Osteocyte (in vitro differentiated cells): Measurements from ENCODE around the gene RPL13. TPM values are rescaled to one million over a fixed set of nuclear protein-coding genes. Genes with fewer than 3 reads are reported as not detected.

ENCODE experiments used
- DNase-seq: peaks from one replicate; pipeline ENCODE4 v3.0.0; 2021; ENCODE audit warnings: mixed read lengths; ENCODE audit not compliant: unreplicated experiment; ENCODE audit errors: extremely low spot score
- H3K27ac Mint-ChIP-seq: one replicate; pipeline ENCODE4 v1.8.0; 2021; ENCODE audit warnings: mild to moderate bottlenecking, mixed read lengths; ENCODE audit not compliant: unreplicated experiment
- H3K27me3 Mint-ChIP-seq: one replicate; pipeline ENCODE4 v1.8.0; 2021; ENCODE audit warnings: mixed read lengths; ENCODE audit not compliant: unreplicated experiment
- H3K36me3 Mint-ChIP-seq: one replicate; pipeline ENCODE4 v1.8.0; 2021; ENCODE audit warnings: mixed read lengths; ENCODE audit not compliant: unreplicated experiment
- H3K4me1 Mint-ChIP-seq: one replicate; pipeline ENCODE4 v1.8.0; 2021; ENCODE audit warnings: mixed read lengths; ENCODE audit not compliant: unreplicated experiment
- H3K4me3 Mint-ChIP-seq: one replicate; pipeline ENCODE4 v1.8.0; 2021; ENCODE audit warnings: mild to moderate bottlenecking, moderate library complexity, mixed read lengths; ENCODE audit not compliant: unreplicated experiment
- H3K9me3 Mint-ChIP-seq: one replicate; pipeline ENCODE4 v1.8.0; 2021; ENCODE audit warnings: mixed read lengths; ENCODE audit not compliant: unreplicated experiment
- CTCF ChIP-seq: fragments of 200-600 bp; sonication (generic); IDR thresholded peaks from 2 replicates; pipeline ENCODE4 v1.5.0; 2021; ENCODE audit warnings: antibody characterized with exemption, mild to moderate bottlenecking, moderate library complexity
- long read RNA-seq: library from polyadenylated mRNA; unstranded; transcript quantifications from one replicate; pipeline ENCODE4 v2.0.0, GENCODE V29; 2021
- total RNA-seq: library from RNA; stranded (reverse); gene quantifications from 2 replicates; pipeline ENCODE4 v1.2.1, GENCODE V29; 2021

RPL13 gene
- 1,759 and 1,785 TPM in 2 replicates for total RNA-seq
- long read RNA-seq, full-length matches to known transcripts: 586 of 615 reads
- long read RNA-seq, partial matches to known transcripts: 17 of 615 reads
- long read RNA-seq, other reads (novel, unspliced or antisense): 12 of 615 reads

GRCh38 chr16:89560378-89561141 lies at the start of gene RPL13:
Gene RPL13 (plus strand): TSS chr16:89560682. CDS start chr16:89560960, 278 bp downstream.
- peak within 1 kb of the TSS; percentile 99 for H3K27ac Mint-ChIP-seq
- H3K9me3 Mint-ChIP-seq: no peaks in the 10 kb centered on the region
- TF ChIP-seq CTCF: no peak
- no peaks in the 10 kb centered on the region for H3K27me3 Mint-ChIP-seq
- peaks cover 58% of the 10 kb centered on the region for H3K4me1 Mint-ChIP-seq
- DNase-seq: peak; percentile 97
- peaks cover 41% of the 10 kb centered on the region for H3K36me3 Mint-ChIP-seq
- H3K4me3 Mint-ChIP-seq: peak within 1 kb of the TSS; percentile 96

GRCh38 chr16:89511374-89511773 lies 49.1 kb upstream of the RPL13 start:
- Mint-ChIP-seq H3K4me1 (peaks cover 16% of the 10 kb centered on the region), H3K9me3 (no peaks in the 10 kb centered on the region), H3K4me3 (peak overlapping the region; percentile 22), H3K27me3 (no peaks in the 10 kb centered on the region), H3K36me3 (peaks cover 10% of the 10 kb centered on the region), H3K27ac (no peak overlapping the region)
- TF ChIP-seq CTCF: no peak
- no peak for DNase-seq

GRCh38 chr16:89512453-89512852 lies 48.0 kb upstream of the RPL13 start:
- H3K36me3 Mint-ChIP-seq: peaks cover 17% of the 10 kb centered on the region
- TF ChIP-seq CTCF: no peak
- no peak overlapping the region for H3K4me3 Mint-ChIP-seq
- no peak for DNase-seq
- H3K4me1 Mint-ChIP-seq: peaks cover 10% of the 10 kb centered on the region
- no peaks in the 10 kb centered on the region for H3K9me3 Mint-ChIP-seq
- no peaks in the 10 kb centered on the region for H3K27me3 Mint-ChIP-seq
- no peak overlapping the region for H3K27ac Mint-ChIP-seq

GRCh38 chr16:89517128-89517527 lies 43.4 kb upstream of the RPL13 start:
- TF ChIP-seq CTCF: no peak
- Mint-ChIP-seq H3K36me3 (peaks cover 44% of the 10 kb centered on the region), H3K27me3 (no peaks in the 10 kb centered on the region), H3K4me1 (no peaks in the 10 kb centered on the region), H3K27ac (no peak overlapping the region), H3K4me3 (no peak overlapping the region), H3K9me3 (no peaks in the 10 kb centered on the region)
- DNase-seq: no peak

GRCh38 chr16:89519881-89520280 lies 40.6 kb upstream of the RPL13 start:
- no peaks in the 10 kb centered on the region for H3K27me3 Mint-ChIP-seq
- DNase-seq: no peak
- no peak for TF ChIP-seq CTCF
- H3K4me3 Mint-ChIP-seq: no peak overlapping the region
- H3K9me3 Mint-ChIP-seq: no peaks in the 10 kb centered on the region
- no peaks in the 10 kb centered on the region for H3K4me1 Mint-ChIP-seq
- peaks cover 49% of the 10 kb centered on the region for H3K36me3 Mint-ChIP-seq
- no peak overlapping the region for H3K27ac Mint-ChIP-seq
